ENCODE measurements around the gene DRD3.

DRD3 gene

GRCh38 chr3:114122027-114122709 is 56.7 kb downstream of the DRD3 start:
- Histone ChIP-seq H3K36me3 (ENCODE audit: insufficient read depth, low read length) (no peaks in the 10 kb centered on the region), H3K9me3 (ENCODE audit: control insufficient read depth, insufficient read depth, low read length) (no peaks in the 10 kb centered on the region), H3K9ac (ENCODE audit: low read depth, low read length) (no peak overlapping the region), H3K4me1 (ENCODE audit: insufficient read depth, low read length) (0 out of 2 replicates have a peak, but pooled peaks cover 5% of the 10 kb centered on the region)

DNA sequence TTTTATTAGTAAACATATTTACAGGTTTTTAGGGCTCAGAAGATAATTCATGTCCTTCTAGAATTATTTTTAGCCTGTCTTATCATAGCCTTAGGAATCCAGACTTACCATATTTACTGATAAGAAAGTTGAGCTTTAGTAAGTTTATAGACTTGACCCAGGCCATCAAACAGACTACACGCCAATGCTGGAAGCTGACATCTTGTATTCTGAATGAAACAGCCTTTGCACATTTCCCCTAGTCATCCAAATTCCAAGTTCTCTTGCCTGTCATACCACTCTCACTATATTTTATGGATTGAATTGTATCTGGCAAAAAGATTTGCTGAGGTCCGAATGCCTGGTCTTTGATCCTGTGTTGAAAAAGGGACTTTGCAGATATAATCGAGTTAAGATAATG is 58.6 kb downstream of the DRD3 start:
- no peak overlapping the region for H3K9ac ChIP-seq (ENCODE audit: low read depth, low read length)
- H3K36me3 ChIP-seq (ENCODE audit: insufficient read depth, low read length) = no peaks in the 10 kb centered on the region
- H3K4me1 ChIP-seq (ENCODE audit: insufficient read depth, low read length) = 0 out of 2 replicates have a peak, but pooled peaks cover 5% of the 10 kb centered on the region
- H3K9me3 ChIP-seq (ENCODE audit: control insufficient read depth, insufficient read depth, low read length) = no peaks in the 10 kb centered on the region

DNA sequence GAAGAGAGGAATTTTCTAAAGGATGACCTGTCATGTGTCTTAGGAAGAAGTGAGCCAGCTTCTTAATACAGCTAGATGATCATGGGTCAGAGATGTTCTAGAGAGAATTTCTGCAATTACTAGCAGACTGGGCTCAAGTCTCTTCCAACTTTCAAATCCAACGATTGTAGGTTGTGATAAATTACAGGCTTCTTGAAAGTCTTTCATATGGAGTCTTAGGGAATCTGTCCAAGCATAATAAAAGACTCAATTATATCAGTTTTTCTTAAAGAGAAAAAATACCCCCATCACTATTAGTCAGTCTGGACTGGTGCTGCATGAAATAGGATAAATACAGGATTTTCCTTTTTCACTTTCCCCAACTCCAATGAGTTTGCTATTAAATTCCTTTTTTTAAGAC is 59.1 kb downstream of the DRD3 start:
- H3K4me1 ChIP-seq (ENCODE audit: insufficient read depth, low read length) = 0 out of 2 replicates have a peak, but pooled peaks cover 5% of the 10 kb centered on the region
- H3K9me3 ChIP-seq (ENCODE audit: control insufficient read depth, insufficient read depth, low read length) = no peaks in the 10 kb centered on the region
- H3K36me3 ChIP-seq (ENCODE audit: insufficient read depth, low read length) = no peaks in the 10 kb centered on the region
- H3K9ac ChIP-seq (ENCODE audit: low read depth, low read length) = no peak overlapping the region

DNA sequence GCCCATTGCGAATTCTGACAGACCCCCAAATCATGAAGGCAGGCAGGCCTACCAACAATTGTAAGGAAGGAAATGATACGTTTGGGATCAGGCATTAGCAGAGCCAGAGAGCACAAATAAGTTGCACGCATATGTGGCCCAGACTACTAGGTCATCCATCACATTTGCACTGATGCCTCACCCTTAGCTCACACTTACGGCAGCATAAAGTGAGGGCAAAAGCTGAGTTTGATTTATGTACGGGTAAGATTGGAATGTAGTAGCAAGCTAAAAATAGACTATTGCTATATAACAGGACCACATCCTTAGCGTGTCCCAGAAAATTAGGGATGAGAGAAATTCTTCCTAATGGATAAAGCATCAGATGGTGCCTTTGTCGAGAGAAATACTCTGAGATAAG is 63.7 kb downstream of the DRD3 start:
- H3K4me1 ChIP-seq (ENCODE audit: insufficient read depth, low read length) = peaks cover 14% of the 10 kb centered on the region
- H3K9me3 ChIP-seq (ENCODE audit: control insufficient read depth, insufficient read depth, low read length) = no peaks in the 10 kb centered on the region
- H3K36me3 ChIP-seq (ENCODE audit: insufficient read depth, low read length) = no peaks in the 10 kb centered on the region
- H3K9ac ChIP-seq (ENCODE audit: low read depth, low read length) = no peak overlapping the region

- Histone ChIP-seq H3K36me3 (ENCODE audit: insufficient read depth, low read length) (no peaks in the 10 kb centered on the region), H3K9me3 (ENCODE audit: control insufficient read depth, insufficient read depth, low read length) (no peaks in the 10 kb centered on the region), H3K9ac (ENCODE audit: low read depth, low read length) (no peak overlapping the region), H3K4me1 (ENCODE audit: insufficient read depth, low read length) (peaks cover 18% of the 10 kb centered on the region)
Observed at GRCh38 chr3:114114719-114115118, 64.1 kb downstream of the DRD3 start.

DNA sequence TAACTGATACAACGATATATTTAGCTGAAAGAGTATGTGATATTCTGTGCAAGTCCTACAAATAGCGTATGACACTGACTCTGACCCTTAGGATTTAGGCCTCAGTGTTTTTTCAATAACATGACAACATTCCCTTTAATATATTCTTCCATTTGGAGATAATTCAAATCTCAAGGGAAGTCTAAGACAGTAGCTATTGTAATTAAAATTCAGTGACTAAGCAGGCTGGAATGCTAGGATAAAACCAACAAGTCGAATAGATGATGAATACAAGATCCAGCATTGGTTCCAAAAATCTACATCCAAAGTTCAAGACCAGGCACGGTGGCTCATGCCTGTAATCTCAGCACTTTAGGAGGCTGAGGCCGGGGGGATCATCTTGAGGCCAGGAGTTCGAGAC is 66.2 kb downstream of the DRD3 start:
- Histone ChIP-seq H3K4me1 (ENCODE audit: insufficient read depth, low read length) (peaks cover 25% of the 10 kb centered on the region), H3K9ac (ENCODE audit: low read depth, low read length) (no peak overlapping the region), H3K36me3 (ENCODE audit: insufficient read depth, low read length) (no peaks in the 10 kb centered on the region), H3K9me3 (ENCODE audit: control insufficient read depth, insufficient read depth, low read length) (no peaks in the 10 kb centered on the region)

- H3K9me3 ChIP-seq (ENCODE audit: control insufficient read depth, insufficient read depth, low read length) = no peaks in the 10 kb centered on the region
- no peaks in the 10 kb centered on the region for H3K36me3 ChIP-seq (ENCODE audit: insufficient read depth, low read length)
- peaks cover 25% of the 10 kb centered on the region for H3K4me1 ChIP-seq (ENCODE audit: insufficient read depth, low read length)
- H3K9ac ChIP-seq (ENCODE audit: low read depth, low read length) = no peak overlapping the region
Observed at GRCh38 chr3:114111060-114111770, 67.6 kb downstream of the DRD3 start.

DNA sequence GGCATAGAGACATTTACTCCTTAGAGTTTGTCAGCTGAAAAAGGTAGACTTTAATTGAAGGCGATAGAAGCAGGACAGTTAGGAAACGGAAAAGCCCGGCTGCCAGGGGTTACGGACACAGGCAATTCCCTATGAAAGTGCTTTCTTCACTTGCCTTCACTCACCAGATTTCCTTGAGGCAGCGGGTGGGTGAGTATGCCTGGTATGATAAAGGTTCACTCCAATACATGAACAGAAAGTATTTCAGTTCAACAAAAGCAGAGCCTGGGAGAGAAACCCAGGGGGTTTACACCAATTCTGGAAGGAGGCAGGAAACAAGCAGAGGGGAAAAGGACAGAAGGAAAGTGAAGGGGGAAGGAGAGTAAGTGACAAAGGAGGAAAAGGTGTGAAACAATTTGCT is 68.4 kb downstream of the DRD3 start:
- H3K9me3 ChIP-seq (ENCODE audit: control insufficient read depth, insufficient read depth, low read length) = no peaks in the 10 kb centered on the region
- H3K36me3 ChIP-seq (ENCODE audit: insufficient read depth, low read length) = no peaks in the 10 kb centered on the region
- no peak overlapping the region for H3K9ac ChIP-seq (ENCODE audit: low read depth, low read length)
- peaks cover 25% of the 10 kb centered on the region for H3K4me1 ChIP-seq (ENCODE audit: insufficient read depth, low read length)

DNA sequence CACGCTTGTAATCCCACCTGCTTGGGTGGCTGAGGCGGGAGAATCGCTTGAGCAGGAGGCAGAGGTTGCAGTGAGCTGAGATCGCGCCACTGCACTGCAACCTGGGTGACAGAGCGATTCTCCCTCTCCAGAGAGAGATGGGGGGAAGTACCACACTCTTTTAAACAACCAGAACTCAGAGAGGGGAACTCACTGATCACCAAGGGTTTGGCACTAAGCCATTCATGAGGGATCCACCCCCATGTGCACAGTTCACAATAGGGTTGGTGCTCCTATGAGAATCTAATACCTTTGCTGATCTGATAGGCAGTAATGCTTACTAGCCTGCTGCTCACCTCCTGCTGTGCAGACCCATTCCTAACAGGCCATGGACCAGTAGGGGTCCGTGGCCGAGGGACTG is 70.7 kb downstream of the DRD3 start:
- Histone ChIP-seq H3K9me3 (ENCODE audit: control insufficient read depth, insufficient read depth, low read length) (no peaks in the 10 kb centered on the region), H3K9ac (ENCODE audit: low read depth, low read length) (no peak overlapping the region), H3K36me3 (ENCODE audit: insufficient read depth, low read length) (no peaks in the 10 kb centered on the region), H3K4me1 (ENCODE audit: insufficient read depth, low read length) (peaks cover 25% of the 10 kb centered on the region)

DNA sequence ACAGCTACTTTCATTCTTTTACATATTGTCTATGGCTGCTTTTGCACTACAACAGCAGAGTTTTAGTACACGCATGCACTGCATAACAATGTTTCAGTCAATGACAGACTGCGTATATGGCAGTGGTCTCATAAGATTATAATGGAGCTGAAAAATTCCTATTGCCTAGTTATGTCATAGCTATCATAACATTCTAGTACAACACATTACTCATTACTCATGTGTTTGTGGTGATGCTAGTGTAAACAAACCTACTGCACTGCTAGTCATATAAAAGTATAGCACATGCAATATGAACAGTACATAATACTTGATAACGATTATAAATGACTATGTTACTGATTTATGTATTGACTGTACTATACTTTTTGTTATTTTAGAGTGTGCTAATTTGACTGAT is 74.4 kb downstream of the DRD3 start:
- no peaks in the 10 kb centered on the region for H3K9me3 ChIP-seq (ENCODE audit: control insufficient read depth, insufficient read depth, low read length)
- no peaks in the 10 kb centered on the region for H3K36me3 ChIP-seq (ENCODE audit: insufficient read depth, low read length)
- H3K9ac ChIP-seq (ENCODE audit: low read depth, low read length) = no peak overlapping the region
- peaks cover 4% of the 10 kb centered on the region for H3K4me1 ChIP-seq (ENCODE audit: insufficient read depth, low read length)

- Histone ChIP-seq H3K36me3 (ENCODE audit: insufficient read depth, low read length) (no peaks in the 10 kb centered on the region), H3K9me3 (ENCODE audit: control insufficient read depth, insufficient read depth, low read length) (no peaks in the 10 kb centered on the region), H3K4me1 (ENCODE audit: insufficient read depth, low read length) (peaks cover 4% of the 10 kb centered on the region; the same call in 1 of the 2 replicates), H3K9ac (ENCODE audit: low read depth, low read length) (no peak overlapping the region)
Observed at GRCh38 chr3:114103858-114104257, 75.0 kb downstream of the DRD3 start.

GRCh38 chr3:114103181-114103580 is 75.7 kb downstream of the DRD3 start:
- Histone ChIP-seq H3K9ac (ENCODE audit: low read depth, low read length) (no peak overlapping the region), H3K9me3 (ENCODE audit: control insufficient read depth, insufficient read depth, low read length) (no peaks in the 10 kb centered on the region), H3K4me1 (ENCODE audit: insufficient read depth, low read length) (peaks cover 2% of the 10 kb centered on the region; the same call in 1 of the 2 replicates), H3K36me3 (ENCODE audit: insufficient read depth, low read length) (no peaks in the 10 kb centered on the region)

DNA sequence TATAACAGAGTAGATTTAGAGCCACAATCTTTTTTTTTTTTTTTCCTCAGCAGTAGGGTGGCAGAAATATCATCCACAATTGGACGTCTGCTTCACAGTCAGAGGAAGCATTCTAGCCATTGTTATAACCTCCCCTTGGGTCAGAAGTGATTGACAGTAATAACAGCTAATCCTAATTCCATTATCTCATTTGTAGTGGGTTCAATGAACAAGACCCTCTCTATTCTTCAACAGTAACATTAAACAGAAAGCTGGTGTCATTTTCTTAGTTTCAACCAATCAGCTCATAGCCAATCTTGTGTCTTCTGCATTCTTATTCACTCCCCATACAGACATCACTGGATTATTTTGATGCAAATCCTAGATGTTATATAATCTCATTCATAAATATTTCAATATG is 77.8 kb downstream of the DRD3 start:
- Histone ChIP-seq H3K9me3 (ENCODE audit: control insufficient read depth, insufficient read depth, low read length) (no peaks in the 10 kb centered on the region), H3K9ac (ENCODE audit: low read depth, low read length) (no peak overlapping the region), H3K36me3 (ENCODE audit: insufficient read depth, low read length) (no peaks in the 10 kb centered on the region), H3K4me1 (ENCODE audit: insufficient read depth, low read length) (no peaks in the 10 kb centered on the region)

DNA sequence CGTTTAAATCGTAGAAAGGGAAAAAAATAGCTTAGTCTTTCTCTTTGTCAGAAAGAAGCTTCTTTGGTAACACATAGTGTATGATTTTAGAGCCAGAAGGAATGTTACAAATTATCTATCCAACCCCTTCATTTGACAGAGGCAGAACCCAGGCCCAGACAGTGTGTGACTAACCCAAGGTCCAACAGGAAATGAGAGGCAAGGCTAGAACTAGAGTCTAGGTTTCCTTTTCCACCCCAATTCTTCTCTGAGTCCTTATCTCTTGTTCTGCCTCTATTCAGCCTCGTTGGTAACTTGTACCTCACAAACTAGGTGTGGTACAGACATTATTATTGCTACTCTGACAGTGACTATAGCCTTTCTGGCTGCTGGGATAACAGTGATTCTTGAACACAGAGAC is 83.1 kb downstream of the DRD3 start:
- Histone ChIP-seq H3K9me3 (ENCODE audit: control insufficient read depth, insufficient read depth, low read length) (no peaks in the 10 kb centered on the region), H3K4me1 (ENCODE audit: insufficient read depth, low read length) (no peaks in the 10 kb centered on the region), H3K9ac (ENCODE audit: low read depth, low read length) (no peak overlapping the region), H3K36me3 (ENCODE audit: insufficient read depth, low read length) (no peaks in the 10 kb centered on the region)

GRCh38 chr3:114093596-114093995 is 85.3 kb downstream of the DRD3 start:
- Histone ChIP-seq H3K36me3 (ENCODE audit: insufficient read depth, low read length) (no peaks in the 10 kb centered on the region), H3K9ac (ENCODE audit: low read depth, low read length) (no peak overlapping the region), H3K4me1 (ENCODE audit: insufficient read depth, low read length) (no peaks in the 10 kb centered on the region), H3K9me3 (ENCODE audit: control insufficient read depth, insufficient read depth, low read length) (no peaks in the 10 kb centered on the region)

Measured in ES-I3 (cell line).